ENCODE results near the gene TMEM150B. TPM values are rescaled to one million over a fixed set of nuclear protein-coding genes. Genes with fewer than 3 reads are reported as not detected.

TMEM150B gene
- total RNA-seq, 1 donor from 2014 or later, result not detected

- peak overlapping the region; percentile 62 for H3K4me3 Mint-ChIP-seq
- peaks cover 69% of the 10 kb centered on the region for H3K27me3 Mint-ChIP-seq (ENCODE audit: low read depth)
- no peaks in the 10 kb centered on the region for H3K36me3 Mint-ChIP-seq (ENCODE audit: low read depth)
- no peak for TF ChIP-seq CTCF (conservative IDR thresholded peaks at IDR 0.05)
- H3K27ac Mint-ChIP-seq (ENCODE audit: unreplicated experiment), result no peak overlapping the region
- peaks cover 13% of the 10 kb centered on the region for H3K4me1 Mint-ChIP-seq
- no peaks in the 10 kb centered on the region for H3K9me3 Mint-ChIP-seq
- DNase-seq (ENCODE audit: low read depth, low spot score), result no peak
These were observed 27.5 kb upstream of the TMEM150B start for GRCh38 chr19:55352549-55353145.

- Mint-ChIP-seq H3K36me3 (ENCODE audit: low read depth) (no peaks in the 10 kb centered on the region), H3K9me3 (no peaks in the 10 kb centered on the region), H3K4me3 (no peak overlapping the region), H3K4me1 (peaks cover 13% of the 10 kb centered on the region), H3K27ac (ENCODE audit: unreplicated experiment) (no peak overlapping the region), H3K27me3 (ENCODE audit: low read depth) (peaks cover 63% of the 10 kb centered on the region)
- no peak for DNase-seq (ENCODE audit: low read depth, low spot score)
- no peak for TF ChIP-seq CTCF (conservative IDR thresholded peaks at IDR 0.05)
These were observed 26.9 kb upstream of the TMEM150B start for GRCh38 chr19:55352040-55352439.

GRCh38 chr19:55350620-55351315 lies 25.6 kb upstream of the TMEM150B start:
- H3K4me3 Mint-ChIP-seq, result peak overlapping the region; percentile 25
- peaks cover 13% of the 10 kb centered on the region for H3K4me1 Mint-ChIP-seq

GRCh38 chr19:55348317-55349034 lies 23.3 kb upstream of the TMEM150B start:
- no peaks in the 10 kb centered on the region for H3K9me3 Mint-ChIP-seq
- no peak overlapping the region for H3K27ac Mint-ChIP-seq (ENCODE audit: unreplicated experiment)
- H3K27me3 Mint-ChIP-seq (ENCODE audit: low read depth), result peaks cover 33% of the 10 kb centered on the region
- no peak for DNase-seq (ENCODE audit: low read depth, low spot score)
- H3K4me3 Mint-ChIP-seq, result no peak overlapping the region
- no peaks in the 10 kb centered on the region for H3K36me3 Mint-ChIP-seq (ENCODE audit: low read depth)
- peaks cover 16% of the 10 kb centered on the region for H3K4me1 Mint-ChIP-seq
- TF ChIP-seq CTCF (conservative IDR thresholded peaks at IDR 0.05), result no peak

More at GRCh38 chr19:55350620-55351315, 25.6 kb upstream of the TMEM150B start:
- no peak for DNase-seq (ENCODE audit: low read depth, low spot score)
- Mint-ChIP-seq H3K9me3 (no peaks in the 10 kb centered on the region), H3K27ac (ENCODE audit: unreplicated experiment) (no peak overlapping the region), H3K36me3 (ENCODE audit: low read depth) (no peaks in the 10 kb centered on the region), H3K27me3 (ENCODE audit: low read depth) (peaks cover 50% of the 10 kb centered on the region)
- TF ChIP-seq CTCF (conservative IDR thresholded peaks at IDR 0.05), result no peak

GRCh38 chr19:55347442-55348009 lies 22.4 kb upstream of the TMEM150B start:
- Mint-ChIP-seq H3K36me3 (ENCODE audit: low read depth) (no peaks in the 10 kb centered on the region), H3K4me3 (peak overlapping the region; percentile 47), H3K4me1 (peaks cover 9% of the 10 kb centered on the region), H3K27ac (ENCODE audit: unreplicated experiment) (peak overlapping the region; percentile 19), H3K27me3 (ENCODE audit: low read depth) (peaks cover 24% of the 10 kb centered on the region), H3K9me3 (no peaks in the 10 kb centered on the region)
- no peak for TF ChIP-seq CTCF (conservative IDR thresholded peaks at IDR 0.05)
- no peak for DNase-seq (ENCODE audit: low read depth, low spot score)
